ENCODE measurements around the gene DNAAF2. TPM values are rescaled to one million over a fixed set of nuclear protein-coding genes. Genes with fewer than 3 reads are reported as not detected.

DNAAF2 gene
- total and polyA plus RNA-seq, 2 of the 13 experiments (the other 11 are each of a cell fraction or from before 2014, with no cell fraction given): 6.1 to 13.6 TPM

GRCh38 chr14:49619730-49620129 is 15.3 kb downstream of the DNAAF2 start:
- Histone ChIP-seq H3K9me3 (ENCODE audit: low read length) (no peaks in the 10 kb centered on the region), H3K9ac (ENCODE audit: insufficient read depth, low read depth, low read length) (peak overlapping the region; percentile 96), H3K27me3 (ENCODE audit: control insufficient read depth in 1 of 2, insufficient read depth in 2 of 2, low read length in 2 of 2) (no peaks in the 10 kb centered on the region; a peak in 1 of 5 replicates), H3K4me1 (ENCODE audit: insufficient read depth, low read length) (peaks cover 62% of the 10 kb centered on the region), H3K27ac (ENCODE audit: extremely low read length, insufficient read depth, low read length) (peak overlapping the region; percentile 94), H3K36me3 (replicated peaks in 1 of 2; ENCODE audit: control insufficient read depth in 1 of 2, insufficient read depth in 2 of 2, low read length in 2 of 2) (peaks cover 0 to 14% of the 10 kb centered on the region in 2 experiments; a peak in 2 of 5 replicates), H3K4me3 (replicated peaks in 1 of 3; ENCODE audit: insufficient read depth in 1 of 3, low read depth in 2 of 3, low read length in 3 of 3) (peak overlapping the region; percentile 79 to 92 (median 92)), H4K20me1 (ENCODE audit: insufficient read depth, low read length) (peaks cover 12% of the 10 kb centered on the region), H3K4me2 (ENCODE audit: low read depth, low read length) (peak overlapping the region; percentile 74), H3K79me2 (ENCODE audit: insufficient read depth, low read length) (peaks cover 58% of the 10 kb centered on the region), H2AFZ (ENCODE audit: low read length) (no peak overlapping the region)
- ATAC-seq (no peak), FAIRE-seq (no peak), DNase-seq (ENCODE audit: low spot score) (no peak)
- ChIA-PET CTCF (ENCODE audit: low intra/inter-chr PET ratio, low total read pairs) (interaction anchor here (1.0 kb wide), 1 partner anchor 15 kb away, joined by 3 read pairs; no protein-coding TSS in a partner anchor), POLR2A (interaction anchor here (0.6 to 3.4 kb wide), 25 partner anchors 8 to 243 kb away, joined by 3 to 65 read pairs (median 7); partner anchors contain the start of genes DNAAF2, KLHDC2, LRR1 and NEMF)
- TF ChIP-seq CCDC6 (CRISPR knock-in tag; IDR thresholded peaks at IDR 0.05) (0 out of 2 replicates have a peak, but pooled peaks have one; percentile 1), SYNCRIP (IDR thresholded peaks at IDR 0.05; ENCODE audit: insufficient read depth, low read depth, low read length) (no peak), SNAPC4 (CRISPR knock-in tag; IDR thresholded peaks at IDR 0.05) (peak; percentile 14; the same call in 1 of the 2 replicates), RBFOX2 (IDR thresholded peaks at IDR 0.05; ENCODE audit: low read depth, low read length) (0 out of 2 replicates have a peak, but pooled peaks have one; percentile 21)
- 2% methylated on average over 11 of the region's 11 CpGs for WGBS (ENCODE audit: low lambda C conversion rate)
- in situ Hi-C loops (cut with HindIII; ENCODE audit: extremely low pct_ligation_motif_present, low pct_unique_long_range_greater_than_20kb) (no loop called here), intact Hi-C loops (cut with micrococcal nuclease; ENCODE audit: unreplicated experiment) (loop anchor here (2.0 kb wide), 2 partner anchors 23 to 33 kb away; partner anchors contain the start of gene RPS29)
- BruUV-seq (replicated peaks): TSS peak; percentile 82
